A673 (cell line): ENCODE data around the gene ATP1A2.

Experiments
- EZH2 ChIP-seq: fragments of 200-600 bp; sonication (generic); IDR thresholded peaks from 2 replicates; pipeline ENCODE4 v1.6.1; 2017; ENCODE audit warnings: borderline replicate concordance, low read depth, mild to moderate bottlenecking, mixed read lengths, antibody characterized with exemption, low read length; ENCODE audit not compliant: poor library complexity, severe bottlenecking
- TF ChIP-seq, protein P1 (sequence below): fragments of 300-800, 200-600 bp; sonication (generic); conservative IDR thresholded peaks from 2 replicates; pipeline ENCODE4 v1.5.1; 2017; ENCODE audit warnings: low read depth, mild to moderate bottlenecking, antibody characterized with exemption, low read length, moderate library complexity, mixed read lengths

DNA sequence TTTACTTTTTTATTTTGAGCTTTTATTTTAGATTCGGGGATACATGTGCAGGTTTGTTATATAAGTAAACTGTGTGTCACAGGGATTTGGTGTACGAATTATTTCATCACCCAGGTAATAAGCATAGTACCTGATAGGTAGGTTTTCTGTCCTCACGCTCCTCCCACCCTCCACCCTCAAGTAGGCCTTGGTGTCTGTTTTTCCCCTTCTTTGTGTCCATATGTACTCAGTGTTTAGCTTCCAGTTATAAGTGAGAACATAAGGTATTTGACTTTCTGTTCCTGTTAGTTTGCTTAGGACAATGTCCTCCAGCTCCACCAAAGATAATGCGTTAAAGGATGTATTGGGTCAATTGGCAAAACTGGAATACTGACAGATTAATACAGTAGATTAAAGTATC is 41.6 kb downstream of the ATP1A2 start:
- TF ChIP-seq, protein P1, sequence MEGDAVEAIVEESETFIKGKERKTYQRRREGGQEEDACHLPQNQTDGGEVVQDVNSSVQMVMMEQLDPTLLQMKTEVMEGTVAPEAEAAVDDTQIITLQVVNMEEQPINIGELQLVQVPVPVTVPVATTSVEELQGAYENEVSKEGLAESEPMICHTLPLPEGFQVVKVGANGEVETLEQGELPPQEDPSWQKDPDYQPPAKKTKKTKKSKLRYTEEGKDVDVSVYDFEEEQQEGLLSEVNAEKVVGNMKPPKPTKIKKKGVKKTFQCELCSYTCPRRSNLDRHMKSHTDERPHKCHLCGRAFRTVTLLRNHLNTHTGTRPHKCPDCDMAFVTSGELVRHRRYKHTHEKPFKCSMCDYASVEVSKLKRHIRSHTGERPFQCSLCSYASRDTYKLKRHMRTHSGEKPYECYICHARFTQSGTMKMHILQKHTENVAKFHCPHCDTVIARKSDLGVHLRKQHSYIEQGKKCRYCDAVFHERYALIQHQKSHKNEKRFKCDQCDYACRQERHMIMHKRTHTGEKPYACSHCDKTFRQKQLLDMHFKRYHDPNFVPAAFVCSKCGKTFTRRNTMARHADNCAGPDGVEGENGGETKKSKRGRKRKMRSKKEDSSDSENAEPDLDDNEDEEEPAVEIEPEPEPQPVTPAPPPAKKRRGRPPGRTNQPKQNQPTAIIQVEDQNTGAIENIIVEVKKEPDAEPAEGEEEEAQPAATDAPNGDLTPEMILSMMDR, result no peak
- no peak for TF ChIP-seq EZH2
